GM21447 (cell line): ENCODE measurements around the gene GRK3.
A peak's percentile ranks its signal among the peaks of the same experiment; 100 is the strongest.

Source experiments
- ATAC-seq: cut with Tn5 transposase; IDR thresholded peaks from one replicate; pipeline ENCODE4 v1.9.1; 2021; ENCODE audit not compliant: unreplicated experiment

GRK3 gene

DNA sequence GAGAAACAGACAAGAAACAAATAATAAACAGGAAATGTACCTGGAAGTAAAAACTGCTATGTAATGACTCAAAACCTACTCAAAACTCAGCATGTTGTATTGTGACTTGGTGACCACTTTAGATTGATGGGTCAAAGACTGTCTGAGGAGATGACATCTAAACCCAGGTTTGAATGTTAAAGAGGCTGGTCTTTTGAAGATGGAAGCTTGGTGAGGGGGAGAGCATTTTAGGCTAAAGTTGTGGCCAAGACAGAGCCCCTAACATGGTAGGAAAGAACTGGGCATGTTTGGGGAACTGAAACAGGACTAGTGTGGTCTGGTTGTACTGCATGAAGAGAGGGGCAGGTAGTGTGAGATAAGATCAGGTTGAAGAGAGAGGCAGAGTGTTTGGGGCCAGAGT, 92.2 kb downstream of the GRK3 start:
- peak; percentile 82 for ATAC-seq

DNA sequence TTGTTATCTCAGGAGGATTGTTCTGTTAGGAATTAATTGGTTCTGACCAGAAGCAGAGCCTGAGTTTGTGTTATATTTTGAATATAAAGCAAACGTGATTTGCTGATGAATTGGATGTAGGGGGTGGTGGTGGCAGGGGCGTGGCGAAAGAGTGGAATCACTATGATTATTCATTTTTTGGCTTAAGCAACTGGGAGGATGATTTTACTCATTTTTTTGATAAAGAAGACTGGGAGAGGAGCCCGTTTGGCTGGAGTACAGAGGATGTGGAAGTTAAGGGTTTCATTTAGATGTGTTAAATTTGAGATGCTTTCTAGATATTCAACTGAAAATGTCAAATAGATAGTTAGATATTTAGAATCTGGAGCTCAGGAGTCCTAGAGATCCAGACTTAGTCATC, 94.2 kb downstream of the GRK3 start:
- ATAC-seq: no peak

DNA sequence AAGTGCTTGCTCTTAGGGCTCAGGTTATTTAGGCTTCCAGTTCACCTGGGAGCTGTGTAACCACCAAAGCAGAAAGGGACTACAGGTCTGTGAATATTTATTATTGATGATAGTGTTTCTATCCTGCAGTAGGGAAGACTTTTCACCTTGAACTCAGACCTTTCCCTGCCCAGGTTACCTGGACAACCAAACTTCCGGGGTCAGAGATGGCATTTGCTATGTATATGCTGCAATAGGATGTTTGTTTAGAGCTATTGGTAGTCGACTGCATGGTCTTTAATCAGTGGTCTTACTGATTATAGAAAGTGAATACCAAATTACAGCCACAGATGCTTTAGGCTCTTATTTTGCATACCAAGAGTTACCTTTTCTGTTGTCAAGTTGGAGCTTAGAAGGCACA, 94.9 kb downstream of the GRK3 start:
- no peak for ATAC-seq

DNA sequence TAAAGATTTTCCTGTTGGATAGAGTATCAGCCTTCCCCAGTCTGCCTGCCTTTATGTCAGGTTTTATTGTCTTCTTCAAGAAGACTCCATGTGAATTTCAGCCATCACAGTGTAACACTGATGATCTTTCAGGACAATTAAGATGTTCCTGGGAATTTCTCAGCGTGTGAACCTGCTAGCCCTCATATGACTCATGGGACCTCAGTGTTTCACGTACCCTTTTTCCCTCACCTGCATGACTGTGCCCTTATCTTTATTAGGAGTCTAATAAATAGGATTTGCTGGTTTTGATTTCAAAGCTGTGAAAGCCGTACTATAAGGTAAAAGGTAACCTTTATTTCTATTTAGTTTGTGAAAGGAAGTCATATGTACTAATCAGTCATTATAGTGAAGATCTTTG, 95.9 kb downstream of the GRK3 start:
- ATAC-seq: no peak

DNA sequence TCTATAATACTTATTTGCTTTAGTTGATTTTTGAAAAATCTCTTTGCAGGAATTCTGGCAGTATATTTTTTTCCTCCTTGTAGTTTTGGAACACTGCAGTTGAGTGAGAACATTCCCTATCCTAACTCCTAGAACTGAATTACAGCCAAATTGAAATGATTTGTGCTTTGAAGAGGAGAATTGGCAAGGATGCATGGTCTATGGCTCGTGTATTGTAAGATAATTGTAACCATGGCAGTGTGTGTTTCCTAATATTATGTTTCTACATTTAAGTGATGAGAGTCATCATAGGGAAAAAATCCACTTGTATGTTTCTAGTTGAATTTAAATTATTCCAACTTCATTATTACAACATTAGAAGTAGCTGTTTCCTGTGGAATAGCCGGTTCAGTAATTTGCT, 96.6 kb downstream of the GRK3 start:
- no peak for ATAC-seq

DNA sequence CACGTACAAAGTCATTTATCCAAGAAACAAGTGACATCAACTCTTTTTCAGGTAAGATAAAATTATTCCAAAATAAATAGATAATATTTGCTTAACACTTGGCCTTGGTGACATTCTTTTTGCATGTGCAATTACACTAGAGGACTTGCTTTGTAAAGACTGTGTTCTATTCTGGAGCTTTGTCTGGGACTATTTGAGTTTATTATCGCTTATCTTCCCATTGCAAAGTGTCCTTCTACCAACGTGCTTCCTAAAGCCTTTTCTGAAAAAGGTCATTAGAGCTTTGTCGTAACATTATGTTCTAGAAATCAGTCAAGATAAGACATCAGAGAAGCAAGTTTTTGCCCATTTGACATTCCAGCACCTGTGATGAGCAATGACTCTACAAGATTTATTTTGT, 99.2 kb downstream of the GRK3 start:
- ATAC-seq: no peak

DNA sequence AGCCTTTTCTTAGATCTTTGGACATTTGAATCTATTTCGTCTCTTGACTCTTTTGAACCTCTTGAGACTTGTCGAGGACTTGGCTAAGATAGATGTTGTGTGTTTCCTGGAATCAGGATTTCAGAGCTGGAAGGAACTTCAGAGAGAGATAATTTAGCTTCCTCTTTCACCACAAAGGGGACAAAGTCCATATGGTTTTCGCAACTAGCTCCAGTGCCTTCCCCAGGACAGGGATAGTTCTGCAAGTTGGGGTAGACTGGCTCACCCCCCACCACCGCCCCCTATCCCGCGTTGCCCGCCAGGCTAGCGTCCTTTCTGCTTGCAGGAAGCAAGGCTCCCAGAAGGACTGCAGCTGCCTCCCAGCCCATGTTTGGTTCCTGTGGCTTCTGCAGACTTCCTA, 101.8 kb downstream of the GRK3 start:
- no peak for ATAC-seq

DNA sequence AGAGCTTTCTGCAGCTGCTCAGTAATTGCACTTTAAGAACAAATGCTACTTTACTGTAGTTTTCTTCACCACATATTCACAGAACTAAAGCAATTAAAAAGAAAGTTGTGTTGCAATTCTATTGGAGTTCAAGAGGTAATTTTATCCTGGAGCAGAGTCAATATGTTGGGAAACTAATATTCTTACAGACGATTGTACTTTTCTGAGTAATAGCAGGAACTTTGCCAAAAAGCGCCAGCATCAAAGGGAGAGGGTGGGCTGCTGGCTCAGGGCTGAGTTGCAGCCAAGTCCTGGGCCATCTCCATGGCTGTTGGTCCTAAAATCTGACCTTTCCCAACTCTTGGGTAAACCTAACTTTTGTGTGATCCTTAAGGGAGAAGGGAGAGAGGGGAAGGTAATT, 104.0 kb downstream of the GRK3 start:
- no peak for ATAC-seq

DNA sequence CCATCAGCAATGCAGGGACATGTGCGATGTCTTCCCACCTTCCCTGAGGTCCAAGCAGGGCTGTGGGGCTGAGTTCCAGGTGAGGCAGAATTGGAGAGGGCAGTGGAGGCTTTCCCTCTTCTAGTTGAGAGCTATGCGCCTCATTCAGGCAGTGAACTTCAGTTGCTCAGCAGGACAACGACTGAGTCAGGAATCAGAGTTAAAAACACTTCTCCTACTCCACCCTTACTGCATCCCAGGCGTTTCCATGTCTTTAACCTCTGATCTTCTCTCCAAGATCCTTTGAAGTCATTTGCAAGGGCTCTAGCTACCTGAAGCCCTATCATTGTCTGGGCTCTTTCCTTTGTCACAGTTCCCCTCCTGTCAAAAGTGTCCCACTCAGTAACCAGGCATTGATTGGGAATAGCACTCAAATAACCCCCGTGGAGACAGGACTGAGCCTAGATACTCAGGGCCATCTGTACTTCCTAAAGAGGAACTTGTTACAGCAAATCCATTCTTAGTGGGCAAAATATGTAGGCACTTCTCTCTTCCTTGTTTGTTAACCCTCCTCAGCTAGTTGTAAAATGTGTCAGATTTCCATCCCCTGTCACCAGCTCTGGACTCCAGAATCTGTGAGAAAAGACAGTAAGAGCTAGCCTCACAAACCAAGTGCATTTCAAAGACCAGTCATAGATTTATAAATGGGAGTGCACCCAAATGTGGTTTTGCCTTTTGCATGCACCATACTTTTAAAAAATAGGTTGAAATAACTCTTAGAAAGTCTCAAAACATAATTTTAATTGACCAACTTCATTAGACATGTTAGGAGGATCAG, 105.0 kb downstream of the GRK3 start:
- ATAC-seq: no peak

DNA sequence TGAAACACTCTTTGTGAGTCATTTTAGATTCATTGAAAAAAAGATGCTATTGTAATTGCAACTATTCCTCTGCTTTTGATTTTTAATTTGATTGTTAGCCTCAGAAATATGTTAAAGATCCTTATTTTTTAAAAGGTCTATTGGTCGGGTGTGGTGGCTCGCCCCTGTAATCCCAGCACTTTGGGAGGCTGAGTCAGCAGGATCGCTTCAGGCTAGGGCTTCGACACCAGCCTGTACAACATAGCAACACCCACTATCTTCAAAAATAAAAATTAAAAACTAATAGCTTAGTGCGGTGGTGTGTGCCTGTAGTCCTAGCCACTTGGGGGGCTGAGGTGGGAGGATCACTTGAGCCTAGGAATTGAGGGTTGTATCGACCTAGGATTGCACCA, 105.6 kb downstream of the GRK3 start:
- no peak for ATAC-seq

DNA sequence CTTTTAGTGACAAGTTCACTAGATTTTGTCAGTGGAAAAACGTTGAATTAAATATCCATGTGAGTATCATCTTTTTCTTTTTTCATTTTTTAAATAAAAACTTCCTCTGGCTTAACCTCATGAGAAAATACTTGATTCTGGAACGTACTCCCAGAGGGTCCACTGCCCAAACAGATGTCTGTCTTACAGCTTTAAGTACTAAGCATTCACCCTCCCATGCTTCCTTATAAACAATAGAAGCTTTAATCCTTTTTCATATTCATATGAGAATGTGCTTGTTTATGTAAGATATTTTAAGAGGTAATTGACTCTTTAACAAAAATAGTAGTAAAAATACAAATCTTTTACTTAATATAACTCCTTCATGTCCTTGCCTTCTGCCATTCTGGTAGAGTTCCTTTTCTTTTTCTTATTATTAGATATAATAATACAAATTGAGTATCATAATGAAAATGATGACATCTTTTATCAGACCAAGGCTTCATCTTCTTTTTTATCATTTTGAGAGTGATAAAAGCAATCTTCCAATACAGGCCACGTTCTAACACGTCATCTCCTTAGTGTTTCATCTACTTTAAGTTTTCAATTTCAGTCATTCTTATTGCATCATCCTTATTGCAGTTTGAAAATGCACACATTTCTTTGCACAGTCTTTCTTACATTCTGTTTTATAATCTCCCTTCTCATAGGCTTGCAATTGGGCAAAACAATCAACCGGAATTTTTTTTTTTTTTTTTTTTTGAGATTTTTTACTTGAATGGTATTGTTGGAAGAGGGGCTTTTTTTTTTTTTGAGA, 108.0 kb downstream of the GRK3 start:
- no peak for ATAC-seq

DNA sequence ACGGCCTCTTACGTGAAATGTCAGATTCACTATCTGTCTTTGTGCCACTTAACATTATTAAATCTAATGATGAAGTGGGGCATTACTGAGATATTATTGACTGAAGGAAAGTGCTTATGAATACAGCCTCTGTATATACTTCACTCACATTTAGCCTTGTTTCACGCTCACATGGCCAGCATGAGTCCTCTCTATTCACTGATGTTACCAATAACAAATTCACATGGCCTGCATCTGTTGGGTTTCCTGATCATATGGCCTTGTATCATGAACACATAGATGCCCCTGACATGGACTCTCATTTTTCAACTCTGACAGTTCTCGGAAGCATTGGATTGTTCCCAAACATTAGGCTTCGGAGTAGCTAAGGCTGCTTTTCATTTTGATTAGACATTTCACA, 109.2 kb downstream of the GRK3 start:
- no peak for ATAC-seq

DNA sequence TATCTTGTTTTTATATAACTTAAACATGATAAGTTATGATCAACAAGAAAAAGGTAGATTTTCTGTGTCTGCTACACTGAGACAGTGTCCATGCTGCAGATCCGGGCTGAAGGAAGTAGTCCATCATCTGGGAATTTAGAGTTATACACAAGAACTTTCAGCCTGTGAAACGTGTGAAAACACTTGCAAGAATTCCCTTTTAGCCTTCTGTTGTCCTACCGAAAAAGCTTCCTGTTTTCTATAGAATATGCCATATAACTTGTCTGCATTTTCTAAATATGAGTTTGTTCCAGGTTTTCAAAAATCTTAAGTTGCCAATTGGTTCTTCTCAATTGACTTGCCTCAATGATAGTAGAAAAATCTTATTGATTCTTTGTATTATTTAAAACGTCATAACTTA, 113.2 kb downstream of the GRK3 start:
- ATAC-seq: no peak

DNA sequence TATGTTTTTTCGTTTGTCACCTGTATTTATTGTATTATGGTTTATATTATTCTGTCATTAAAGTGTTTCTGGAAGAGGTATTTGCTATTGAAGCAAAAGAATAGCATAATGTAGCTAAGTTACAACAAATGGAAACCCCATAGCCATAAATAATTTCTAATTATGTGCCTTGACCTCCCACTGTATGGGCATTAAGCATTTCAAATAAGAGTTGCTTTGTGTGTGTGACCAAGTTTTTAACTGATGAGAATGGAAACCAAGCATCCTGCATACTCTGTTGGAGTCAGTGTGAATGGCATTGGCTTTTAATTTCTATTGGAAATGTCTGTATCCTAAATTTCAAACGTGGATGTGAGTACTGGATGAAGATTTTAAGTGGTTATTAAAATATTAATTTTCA, 115.6 kb downstream of the GRK3 start:
- ATAC-seq: no peak

DNA sequence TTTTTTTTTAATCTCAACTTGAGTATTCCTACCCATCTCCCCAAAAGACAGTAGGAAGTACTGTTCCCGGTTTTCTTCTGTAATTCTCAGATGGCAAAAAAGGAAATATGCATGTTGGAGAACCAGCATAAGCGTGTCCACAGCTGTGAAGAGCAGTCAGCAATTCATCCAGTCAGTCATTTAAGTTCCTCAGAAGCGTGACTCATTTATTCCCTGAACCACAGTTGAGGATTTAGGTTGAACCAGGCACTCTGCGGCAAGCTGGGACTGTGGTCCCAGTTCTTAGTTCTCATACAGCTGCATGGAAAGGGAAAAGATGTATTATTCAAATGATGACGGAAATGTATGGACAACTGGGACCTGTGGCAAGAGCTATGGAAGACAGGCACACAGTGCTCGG, 116.5 kb downstream of the GRK3 start:
- ATAC-seq: no peak

DNA sequence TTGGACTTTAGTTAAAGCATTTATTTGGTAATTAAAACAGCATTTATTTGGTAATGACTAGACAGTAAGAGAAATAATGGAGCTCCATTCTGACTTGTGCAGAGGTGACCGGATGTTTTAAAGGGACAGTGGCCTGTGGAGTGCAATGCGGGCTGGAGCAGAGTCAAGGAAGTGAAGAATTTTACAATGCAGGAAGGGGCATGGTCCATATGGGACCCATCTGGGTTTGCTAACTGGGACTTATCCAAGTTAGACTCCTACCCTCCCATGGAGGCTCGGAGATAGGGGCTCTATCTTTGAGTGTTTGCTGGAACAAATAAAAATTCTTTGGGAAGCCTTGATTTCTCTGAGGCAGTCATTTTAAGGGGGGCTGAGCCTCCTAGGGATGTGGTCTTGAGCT, 117.6 kb downstream of the GRK3 start:
- no peak for ATAC-seq

DNA sequence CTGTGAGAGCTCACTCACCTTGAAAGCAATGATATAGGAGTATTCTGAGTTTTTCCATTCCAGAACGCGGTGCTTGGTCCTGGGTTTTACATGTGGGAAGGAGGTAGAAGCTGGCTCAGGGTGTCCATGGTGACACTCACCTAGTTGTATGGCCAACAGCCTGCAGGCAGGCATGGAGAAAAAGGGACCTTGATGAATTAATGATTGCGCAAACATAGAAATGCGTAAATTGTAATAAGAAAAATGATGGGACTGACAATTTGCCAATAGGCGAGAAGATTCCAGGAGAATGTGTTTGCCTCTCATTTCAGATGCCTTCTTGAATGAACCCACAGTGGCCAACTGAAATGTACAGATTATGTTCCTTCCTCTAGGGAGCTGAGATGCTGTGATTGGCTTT, 124.2 kb downstream of the GRK3 start:
- ATAC-seq: no peak

DNA sequence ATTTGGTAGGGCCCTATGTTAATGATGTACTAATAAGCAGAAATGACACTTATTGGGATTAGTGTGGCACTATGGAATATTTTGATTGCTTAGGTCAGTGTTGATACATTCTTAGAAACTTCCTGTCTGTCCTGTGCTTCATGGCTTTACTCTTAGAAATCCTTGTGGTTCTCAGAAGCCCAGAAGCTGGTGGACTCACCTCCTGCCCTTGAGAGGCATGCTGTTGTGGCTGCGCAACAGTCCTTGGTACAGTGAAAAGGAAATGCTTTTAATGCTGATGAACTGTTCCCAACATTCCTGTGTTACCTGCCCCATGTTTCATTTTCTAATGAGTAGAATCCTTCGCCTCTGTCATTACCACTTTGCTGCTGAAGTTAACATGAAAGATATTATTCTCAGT, 125.2 kb downstream of the GRK3 start:
- no peak for ATAC-seq

DNA sequence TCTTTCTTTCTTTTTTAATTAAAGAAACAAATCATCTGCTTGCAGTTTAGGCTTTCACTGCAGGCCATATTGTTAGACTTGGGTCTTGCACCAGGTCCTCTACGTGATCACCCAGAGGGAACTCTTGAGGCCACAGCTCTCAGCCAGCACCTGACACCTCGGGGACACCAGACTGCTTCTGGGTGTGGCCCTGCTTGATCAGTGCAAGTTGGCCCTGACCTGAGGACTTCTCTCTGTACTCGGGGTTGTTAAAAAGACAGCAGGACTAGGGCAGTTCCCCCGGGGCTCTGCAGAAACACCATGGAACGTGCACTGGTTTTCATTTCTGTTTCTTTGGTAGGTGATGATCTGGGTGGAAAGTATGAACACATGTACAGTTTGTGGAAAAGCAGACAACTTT, 126.3 kb downstream of the GRK3 start:
- ATAC-seq: no peak

DNA sequence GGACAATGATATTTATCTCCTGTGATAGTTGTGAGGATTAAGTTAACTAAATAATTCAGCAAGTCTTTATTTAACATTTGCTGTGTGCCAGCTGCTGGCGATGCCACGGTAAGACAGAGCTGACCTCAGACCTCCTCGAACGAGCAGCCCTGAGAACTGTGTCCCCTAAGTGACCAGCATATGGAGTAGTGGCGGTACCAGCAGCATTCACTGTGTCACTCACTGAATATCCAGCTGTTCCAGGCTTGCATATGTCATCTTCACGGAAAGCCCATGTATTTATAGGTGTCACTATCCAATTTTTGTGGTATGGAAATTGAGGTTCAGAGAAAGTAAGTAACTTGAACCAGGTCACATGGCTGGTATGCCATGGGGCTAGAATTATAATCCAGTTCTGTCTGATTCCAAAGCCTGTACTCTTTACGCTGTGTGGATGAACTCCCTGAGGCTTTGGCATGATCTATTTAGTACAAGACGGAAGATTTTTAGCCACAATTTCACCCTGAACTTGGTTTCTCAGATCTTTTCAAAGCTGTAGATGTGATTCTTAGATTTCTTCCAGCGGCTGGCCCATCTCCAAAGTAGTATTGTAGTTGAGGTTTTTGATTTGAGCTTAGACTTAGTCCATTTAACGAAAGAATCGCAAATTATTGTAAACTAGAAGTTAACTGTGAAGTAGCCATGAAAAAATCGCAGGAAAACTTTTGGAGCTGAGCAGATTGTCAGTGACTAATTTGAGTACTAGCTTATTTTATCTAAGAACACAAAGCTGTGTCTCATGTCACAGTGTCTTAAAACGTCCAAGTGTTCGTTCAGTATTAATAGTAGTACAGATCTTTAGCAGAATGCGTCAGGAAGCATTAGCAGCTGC, 128.2 kb downstream of the GRK3 start:
- no peak for ATAC-seq

DNA sequence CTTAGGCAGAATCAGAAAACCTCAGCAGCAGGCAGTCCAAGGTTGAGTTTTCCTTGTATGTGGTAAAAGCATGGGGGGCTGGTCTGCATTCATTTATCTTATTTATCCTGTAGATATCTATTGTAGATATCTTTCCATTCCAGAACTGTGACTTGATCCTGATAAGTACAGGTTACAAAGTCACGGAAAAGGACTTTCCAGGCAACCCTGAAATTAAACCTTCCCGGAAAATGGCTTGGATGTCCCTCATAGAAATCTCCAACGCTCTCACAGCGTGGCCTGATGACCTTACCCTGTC, 128.7 kb downstream of the GRK3 start:
- ATAC-seq: no peak
